A549 (cell line): ENCODE data around the gene TASP1.

Experiments used
- KDM5A ChIP-seq: fragments of 200-600 bp; sonication (generic); IDR thresholded peaks from 2 replicates; pipeline ENCODE4 v1.6.1; 2016; ENCODE audit warnings: antibody characterized with exemption, mild to moderate bottlenecking
- TF ChIP-seq, protein P1 (sequence below): fragments of >200 bp; sonication (Bioruptor Twin); formaldehyde crosslinking; IDR thresholded peaks from 3 replicates; pipeline ENCODE4 v1.5.1; 2016

DNA sequence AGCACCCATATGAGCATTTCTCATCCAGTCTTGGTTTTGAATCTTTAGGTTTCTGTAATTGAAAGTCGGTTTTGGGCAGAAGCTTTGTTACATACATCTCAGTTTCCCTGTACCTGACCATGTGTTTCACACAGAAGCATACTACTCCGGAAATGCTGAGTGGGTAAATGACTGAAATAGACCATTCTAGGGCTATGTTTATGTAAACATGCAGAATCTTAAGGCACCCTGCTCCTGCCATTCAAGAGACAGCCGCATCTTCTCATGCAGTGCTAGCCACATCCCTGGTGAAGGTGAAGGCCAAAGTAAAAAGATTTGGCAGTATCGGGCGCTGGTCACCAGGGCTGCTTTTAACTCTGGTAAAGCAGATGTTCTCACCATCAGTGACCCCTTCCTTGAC, 246.3 kb downstream of the TASP1 start:
- TF ChIP-seq KDM5A = no peak
- TF ChIP-seq, protein P1, sequence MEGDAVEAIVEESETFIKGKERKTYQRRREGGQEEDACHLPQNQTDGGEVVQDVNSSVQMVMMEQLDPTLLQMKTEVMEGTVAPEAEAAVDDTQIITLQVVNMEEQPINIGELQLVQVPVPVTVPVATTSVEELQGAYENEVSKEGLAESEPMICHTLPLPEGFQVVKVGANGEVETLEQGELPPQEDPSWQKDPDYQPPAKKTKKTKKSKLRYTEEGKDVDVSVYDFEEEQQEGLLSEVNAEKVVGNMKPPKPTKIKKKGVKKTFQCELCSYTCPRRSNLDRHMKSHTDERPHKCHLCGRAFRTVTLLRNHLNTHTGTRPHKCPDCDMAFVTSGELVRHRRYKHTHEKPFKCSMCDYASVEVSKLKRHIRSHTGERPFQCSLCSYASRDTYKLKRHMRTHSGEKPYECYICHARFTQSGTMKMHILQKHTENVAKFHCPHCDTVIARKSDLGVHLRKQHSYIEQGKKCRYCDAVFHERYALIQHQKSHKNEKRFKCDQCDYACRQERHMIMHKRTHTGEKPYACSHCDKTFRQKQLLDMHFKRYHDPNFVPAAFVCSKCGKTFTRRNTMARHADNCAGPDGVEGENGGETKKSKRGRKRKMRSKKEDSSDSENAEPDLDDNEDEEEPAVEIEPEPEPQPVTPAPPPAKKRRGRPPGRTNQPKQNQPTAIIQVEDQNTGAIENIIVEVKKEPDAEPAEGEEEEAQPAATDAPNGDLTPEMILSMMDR = no peak
